HepG2 (cell line): Measurements from ENCODE around the gene NT5DC1. TPM values are rescaled to one million over a fixed set of nuclear protein-coding genes. Genes with fewer than 3 reads are reported as not detected.
A peak's percentile ranks its signal among the peaks of the same experiment; 100 is the strongest.

Experiments used
- ATAC-seq: fragments of 200-7000 bp; cut with Tn5 transposase; 3 replicates; pipeline ENCODE4 v1.9.1; 2020; ENCODE audit warnings: mild to moderate bottlenecking, moderate library complexity
- BruUV-seq: library from RNA; stranded (reverse); fragments of 400-500 nt; replicated peaks from 2 replicates; lab custom pipeline; 2021; lab: Mats Ljungman, UMichigan
- CTCF ChIA-PET: fragments of 300-600 bp; formaldehyde crosslinking; extraction: SDS; loops from one replicate; lab custom pipeline; 2021; ENCODE audit warnings: low total read pairs, inconsistent platforms, low intra/inter-chr PET ratio; lab: Yijun Ruan, JAX
- POLR2A ChIA-PET: fragments of 350-600 bp; sonication (Branson Sonifier 250); formaldehyde crosslinking; loops from one replicate; lab custom pipeline; 2020; ENCODE audit warnings: antibody characterized with exemption, inconsistent platforms; lab: Yijun Ruan, JAX
- DNase-seq: peaks from one replicate; pipeline ENCODE4 v3.0.0-alpha.2; 2015; ENCODE audit warnings: low spot score
- FAIRE-seq: peaks from 3 replicates; lab custom pipeline; 2011; peaks lifted over from hg19 to GRCh38; lab: Jason Lieb, UNC
- H2AFZ ChIP-seq: one replicate; pipeline ENCODE4 v1.6.1; 2011; ENCODE audit warnings: low read length, inconsistent platforms
- H3K27ac ChIP-seq: fragments of 300-600 bp; 3 replicates; pipeline ENCODE4 v1.8.0; 2011; ENCODE audit warnings: mixed run types, mild to moderate bottlenecking, mixed read lengths, low read length, inconsistent platforms; ENCODE audit not compliant: insufficient read depth; ENCODE audit errors: extremely low read length
- H3K27me3 ChIP-seq, 2 experiments: fragments of 200-600 bp in 1 of 2; 2 replicates in 1 of 2; 3 replicates in 1 of 2; pipeline versions ENCODE4 v1.6.0 to v1.8.0; 2011; ENCODE audit warnings: low read length in 2 of 2, mild to moderate bottlenecking in 2 of 2, moderate library complexity in 2 of 2, inconsistent platforms in 1 of 2; ENCODE audit not compliant: insufficient read depth in 2 of 2, control insufficient read depth in 1 of 2
- H3K36me3 ChIP-seq, 2 experiments: fragments of 200-600 bp in 1 of 2; replicated peaks in 1 of 2; 2 replicates in 1 of 2; 3 replicates in 1 of 2; pipeline versions ENCODE4 v1.5.1 to v1.8.0; 2011; ENCODE audit warnings: low read length in 2 of 2, inconsistent platforms in 1 of 2; ENCODE audit not compliant: insufficient read depth in 2 of 2, control insufficient read depth in 1 of 2
- H3K4me1 ChIP-seq: 2 replicates; pipeline ENCODE4 v1.5.1; 2012; ENCODE audit warnings: low read length, inconsistent platforms; ENCODE audit not compliant: insufficient read depth
- H3K4me2 ChIP-seq: 2 replicates; pipeline ENCODE4 v1.6.0; 2011; ENCODE audit warnings: low read depth, low read length, inconsistent platforms
- H3K4me3 ChIP-seq, 3 experiments: fragments of 200-600 bp in 1 of 3; sonication (generic), shearing (Covaris generic) in 1 of 3; replicated peaks in 1 of 3; 2 replicates each; pipeline ENCODE4 v1.5.1; 2011 to 2016; ENCODE audit warnings: low read length in 3 of 3, inconsistent platforms in 2 of 3, low read depth in 2 of 3, mild to moderate bottlenecking in 2 of 3, control low read depth in 1 of 3, mixed read lengths in 1 of 3; ENCODE audit not compliant: insufficient read depth in 1 of 3
- H3K79me2 ChIP-seq: one replicate; pipeline ENCODE4 v1.6.1; 2011; ENCODE audit warnings: low read length, inconsistent platforms; ENCODE audit not compliant: insufficient read depth
- H3K9ac ChIP-seq: 2 replicates; pipeline ENCODE4 v1.6.0; 2011; ENCODE audit warnings: mild to moderate bottlenecking, low read depth, low read length, inconsistent platforms; ENCODE audit not compliant: insufficient read depth
- H3K9me3 ChIP-seq: 2 replicates; pipeline ENCODE4 v1.5.1; 2012; ENCODE audit warnings: mild to moderate bottlenecking, low read length
- H4K20me1 ChIP-seq: 2 replicates; pipeline ENCODE4 v1.6.0; 2011; ENCODE audit warnings: inconsistent platforms, mild to moderate bottlenecking, low read length, moderate library complexity; ENCODE audit not compliant: insufficient read depth
- CHD4 ChIP-seq: fragments of 200-600 bp; sonication (generic); IDR thresholded peaks from 2 replicates; pipeline ENCODE4 v1.7.0; 2017; ENCODE audit warnings: mild to moderate bottlenecking, low read length, borderline replicate concordance
- HOXA3 ChIP-seq: sonication (generic); formaldehyde crosslinking; IDR thresholded peaks from 2 replicates; pipeline ENCODE4 v1.5.0; 2020; ENCODE audit warnings: missing genetic modification reagents
- MAZ ChIP-seq, 2 experiments: sonication (generic) in 1 of 2; formaldehyde crosslinking in 1 of 2; IDR thresholded peaks; 2 replicates each; pipeline versions ENCODE4 v1.5.0 to v1.6.1; 2012 to 2020; ENCODE audit warnings: low read depth in 2 of 2, mild to moderate bottlenecking in 2 of 2, borderline replicate concordance in 1 of 2, improper control_type of control experiment in 1 of 2, low read length in 1 of 2, missing genetic modification reagents in 1 of 2, moderate library complexity in 1 of 2
- MYNN ChIP-seq: sonication (generic); formaldehyde crosslinking; IDR thresholded peaks from 2 replicates; pipeline ENCODE4 v1.4.0; 2020; ENCODE audit warnings: mild to moderate bottlenecking, low read depth, missing genetic modification reagents
- NFATC3 ChIP-seq: sonication (generic); formaldehyde crosslinking; IDR thresholded peaks from 2 replicates; pipeline ENCODE4 v1.5.1; 2020; ENCODE audit warnings: mild to moderate bottlenecking, missing genetic modification reagents
- NFKB2 ChIP-seq: sonication (generic); formaldehyde crosslinking; IDR thresholded peaks from 2 replicates; pipeline ENCODE4 v1.4.0; 2020; ENCODE audit warnings: missing genetic modification reagents, borderline replicate concordance
- RORA ChIP-seq: sonication (generic); formaldehyde crosslinking; IDR thresholded peaks from 2 replicates; pipeline ENCODE4 v1.5.0; 2020; ENCODE audit warnings: mild to moderate bottlenecking, missing genetic modification reagents, moderate library complexity
- TGIF2 ChIP-seq: IDR thresholded peaks from 2 replicates; pipeline ENCODE4 v1.6.1; 2016; ENCODE audit warnings: control low read depth, missing compliant biosample characterization
- ZNF138 ChIP-seq: sonication (generic); formaldehyde crosslinking; IDR thresholded peaks from 2 replicates; pipeline ENCODE4 v1.5.0; 2020; ENCODE audit warnings: mild to moderate bottlenecking, low read depth, missing genetic modification reagents
- ZNF326 ChIP-seq: sonication (generic); formaldehyde crosslinking; IDR thresholded peaks from 2 replicates; pipeline ENCODE4 v1.4.0; 2020; ENCODE audit warnings: missing genetic modification reagents, borderline replicate concordance
- ZNF34 ChIP-seq: sonication (generic); formaldehyde crosslinking; IDR thresholded peaks from 2 replicates; pipeline ENCODE4 v1.4.0; 2020; ENCODE audit warnings: mild to moderate bottlenecking, missing genetic modification reagents, borderline replicate concordance
- ZNF367 ChIP-seq: sonication (generic); formaldehyde crosslinking; IDR thresholded peaks from 2 replicates; pipeline ENCODE4 v1.4.0; 2020; ENCODE audit warnings: missing genetic modification reagents, borderline replicate concordance
- ZNF644 ChIP-seq: IDR thresholded peaks from 2 replicates; pipeline ENCODE4 v1.6.1; 2016; ENCODE audit warnings: low read depth
- ZNF713 ChIP-seq: sonication (generic); formaldehyde crosslinking; IDR thresholded peaks from 2 replicates; pipeline ENCODE4 v1.4.0; 2020; ENCODE audit warnings: mild to moderate bottlenecking, missing genetic modification reagents
- WGBS: methylation state at CpG from one replicate; pipeline ENCODE4 v1.1.6; 2017; ENCODE audit warnings: low lambda C conversion rate; 5-methylcytosine and 5-hydroxymethylcytosine counted together
- in situ Hi-C: cut with HindIII; loops from 2 replicates; pipeline ENCODE4 v1.10.0; 2017; ENCODE audit warnings: low pct_unique_long_range_greater_than_20kb; ENCODE audit not compliant: extremely low pct_ligation_motif_present
- intact Hi-C: fragments of 100-400 bp; cut with micrococcal nuclease; formaldehyde crosslinking; loops from one replicate; pipeline ENCODE4 v1.10.0; 2022; ENCODE audit not compliant: unreplicated experiment
- polyA plus RNA-seq, 8 experiments: library from polyadenylated mRNA; depleted of rRNA in 3 of 8; stranded (reverse) in 7 of 8; unstranded in 1 of 8; fragments of >200 nt; fragmentation: Illumina TruSeq in 4 of 8; extraction: Trizol in 4 of 8; gene quantifications; 2 replicates each; pipeline versions ENCODE4 v1.2.1 to v1.2.3, GENCODE V29; 2011 to 2016; ENCODE audit warnings: low read depth in 4 of 8, missing spikeins in 1 of 8, mixed read lengths in 1 of 8; ENCODE audit not compliant: insufficient read depth in 1 of 8
- total RNA-seq, 5 experiments: library from RNA; depleted of rRNA; stranded (reverse); fragments of >200 nt; fragmentation: Illumina TruSeq; extraction: Trizol; gene quantifications; 2 replicates each; pipeline ENCODE4 v1.2.3, GENCODE V29; 2016; ENCODE audit warnings: low read depth in 1 of 5
- TF ChIP-seq, protein P1 (sequence below): IDR thresholded peaks from 2 replicates; pipeline ENCODE4 v1.6.1; 2016; ENCODE audit warnings: missing biosample characterization, missing genetic modification reagents, low read depth
- TF ChIP-seq, protein P2 (sequence below), 2 experiments: sonication (generic) in 1 of 2; formaldehyde crosslinking in 1 of 2; IDR thresholded peaks; 2 replicates each; pipeline versions ENCODE4 v1.4.0 to v1.6.1; 2018 to 2020; ENCODE audit warnings: missing genetic modification reagents in 2 of 2, borderline replicate concordance in 1 of 2, low read depth in 1 of 2, mild to moderate bottlenecking in 1 of 2, missing biosample characterization in 1 of 2

Gene NT5DC1
- total and polyA plus RNA-seq, 2 of the 13 experiments (the other 11 are each of a cell fraction or from before 2014, with no cell fraction given): 27.0 to 56.1 TPM

DNA sequence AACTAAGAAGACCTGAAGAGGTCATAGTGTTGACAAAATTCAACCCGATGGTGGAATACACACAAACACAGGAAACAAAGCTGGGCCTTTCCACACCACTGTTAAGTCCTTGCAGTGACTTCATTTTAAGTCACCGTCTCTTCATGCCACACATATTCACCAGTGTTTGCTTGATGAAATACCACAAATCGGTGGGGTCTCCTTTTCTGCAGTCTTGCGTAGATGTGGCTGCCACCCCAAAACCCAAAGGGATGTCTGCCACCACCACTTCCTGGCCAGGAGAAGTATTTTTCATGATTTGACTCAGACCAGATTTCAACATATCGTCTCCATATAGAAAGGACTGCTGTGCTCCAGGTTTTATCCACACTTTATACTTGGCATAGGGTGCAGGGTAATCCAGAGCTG lies 36.3 kb downstream of the NT5DC1 start:
- FAIRE-seq (no peak), DNase-seq (no peak), ATAC-seq (no peak)
- TF ChIP-seq ZNF713: no peak
- no peak for TF ChIP-seq NFATC3
- no peak for TF ChIP-seq MAZ (IDR thresholded peaks at IDR 0.05; ENCODE audit: borderline replicate concordance, low read depth, low read length)
- no peak for TF ChIP-seq MAZ (CRISPR knock-in tag; IDR thresholded peaks at IDR 0.05; ENCODE audit: low read depth)
- ChIA-PET POLR2A (no interaction called here), CTCF (no interaction called here)
- Histone ChIP-seq H3K79me2 (no peaks in the 10 kb centered on the region), H2AFZ (no peak overlapping the region), H3K4me1 (no peaks in the 10 kb centered on the region), H3K36me3 (no peaks in the 10 kb centered on the region; a peak in 2 of 5 replicates), H3K27me3 (no peaks in the 10 kb centered on the region), H3K9ac (no peak overlapping the region), H3K4me2 (no peak overlapping the region), H3K27ac (no peak overlapping the region), H4K20me1 (no peaks in the 10 kb centered on the region), H3K4me3 (no peak overlapping the region), H3K9me3 (no peaks in the 10 kb centered on the region)
- in situ Hi-C loops (no loop called here), intact Hi-C loops (no loop called here)
- whole genome bisulfite sequencing: 90% methylated on average over 5 of the region's 5 CpGs
- no TSS peak for BruUV-seq

DNA sequence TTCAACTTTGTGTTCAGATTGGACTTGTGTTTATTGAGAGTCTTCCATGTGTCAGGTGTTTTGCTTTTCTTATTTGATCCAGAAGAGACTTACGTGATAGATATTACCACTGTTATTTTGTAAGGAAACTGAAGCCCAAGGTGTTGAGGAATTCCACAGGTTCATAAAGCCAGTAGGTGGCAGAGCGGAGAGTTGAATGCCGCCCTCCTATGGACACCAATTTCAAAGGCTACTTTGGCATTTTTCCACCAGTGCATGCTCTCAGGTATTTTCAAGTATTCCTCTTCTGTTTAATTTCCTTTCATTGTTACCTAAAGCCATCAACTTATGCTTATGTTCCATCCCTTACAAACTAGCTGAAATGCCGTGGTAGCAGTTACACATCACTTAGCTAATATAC lies 39.3 kb downstream of the NT5DC1 start:
- no peak overlapping the region for H2AFZ ChIP-seq
- peaks cover 9% of the 10 kb centered on the region for H3K4me1 ChIP-seq
- CTCF ChIA-PET: no interaction called here
- intact Hi-C loops (no loop called here), in situ Hi-C loops (no loop called here)
- no TSS peak for BruUV-seq
- no peak overlapping the region for H3K4me3 ChIP-seq
- H3K79me2 ChIP-seq: no peaks in the 10 kb centered on the region
- H3K36me3 ChIP-seq: no peaks in the 10 kb centered on the region; a peak in 1 of 5 replicates
- no peaks in the 10 kb centered on the region for H3K27me3 ChIP-seq
- no peak overlapping the region for H3K9ac ChIP-seq
- POLR2A ChIA-PET: no interaction called here
- no peak for FAIRE-seq
- H3K27ac ChIP-seq: no peak overlapping the region
- peak; percentile 80 for ATAC-seq
- WGBS: 95% methylated on average over 4 of the region's 4 CpGs
- no peaks in the 10 kb centered on the region for H4K20me1 ChIP-seq
- H3K9me3 ChIP-seq: no peaks in the 10 kb centered on the region
- peak; percentile 16 for DNase-seq
- no peak overlapping the region for H3K4me2 ChIP-seq
- TF ChIP-seq, protein P1, sequence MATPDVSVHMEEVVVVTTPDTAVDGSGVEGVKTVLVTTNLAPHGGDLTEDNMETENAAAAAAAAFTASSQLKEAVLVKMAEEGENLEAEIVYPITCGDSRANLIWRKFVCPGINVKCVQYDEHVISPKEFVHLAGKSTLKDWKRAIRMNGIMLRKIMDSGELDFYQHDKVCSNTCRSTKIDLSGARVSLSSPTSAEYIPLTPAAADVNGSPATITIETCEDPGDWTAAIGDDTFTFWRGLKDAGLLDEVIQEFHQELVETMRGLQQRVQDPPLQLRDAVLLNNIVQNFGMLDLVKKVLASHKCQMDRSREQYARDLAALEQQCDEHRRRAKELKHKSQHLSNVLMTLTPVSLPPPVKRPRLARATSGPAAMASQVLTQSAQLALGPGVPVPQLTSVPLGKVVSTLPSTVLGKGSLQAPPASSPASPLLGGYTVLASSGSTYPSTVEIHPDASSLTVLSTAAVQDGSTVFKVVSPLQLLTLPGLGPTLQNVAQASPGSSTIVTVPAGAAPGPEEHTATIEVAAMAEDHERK (CRISPR knock-in tag): no peak
- TF ChIP-seq RORA (CRISPR knock-in tag) (no peak), ZNF34 (CRISPR knock-in tag) (no peak), MYNN (CRISPR knock-in tag) (no peak), HOXA3 (CRISPR knock-in tag) (no peak), NFKB2 (CRISPR knock-in tag) (no peak), ZNF138 (no peak), TGIF2 (CRISPR knock-in tag) (0 out of 2 replicates have a peak, but pooled peaks have one; percentile 19), ZNF644 (CRISPR knock-in tag) (0 out of 2 replicates have a peak, but pooled peaks have one; percentile 18), CHD4 (no peak), ZNF367 (no peak), ZNF326 (CRISPR knock-in tag) (no peak)
- TF ChIP-seq, protein P2, sequence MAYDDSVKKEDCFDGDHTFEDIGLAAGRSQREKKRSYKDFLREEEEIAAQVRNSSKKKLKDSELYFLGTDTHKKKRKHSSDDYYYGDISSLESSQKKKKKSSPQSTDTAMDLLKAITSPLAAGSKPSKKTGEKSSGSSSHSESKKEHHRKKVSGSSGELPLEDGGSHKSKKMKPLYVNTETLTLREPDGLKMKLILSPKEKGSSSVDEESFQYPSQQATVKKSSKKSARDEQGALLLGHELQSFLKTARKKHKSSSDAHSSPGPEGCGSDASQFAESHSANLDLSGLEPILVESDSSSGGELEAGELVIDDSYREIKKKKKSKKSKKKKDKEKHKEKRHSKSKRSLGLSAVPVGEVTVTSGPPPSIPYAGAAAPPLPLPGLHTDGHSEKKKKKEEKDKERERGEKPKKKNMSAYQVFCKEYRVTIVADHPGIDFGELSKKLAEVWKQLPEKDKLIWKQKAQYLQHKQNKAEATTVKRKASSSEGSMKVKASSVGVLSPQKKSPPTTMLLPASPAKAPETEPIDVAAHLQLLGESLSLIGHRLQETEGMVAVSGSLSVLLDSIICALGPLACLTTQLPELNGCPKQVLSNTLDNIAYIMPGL (CRISPR knock-in tag; IDR thresholded peaks at IDR 0.05; ENCODE audit: borderline replicate concordance in 1 of 2, low read depth in 1 of 2): 0 out of 4 replicates have a peak, but pooled peaks of 1 of the 2 experiments have one; percentile 27
